Measurements from ENCODE around the gene SDCBP2.

- TF ChIP-seq USF2 (IDR thresholded peaks at IDR 0.05; ENCODE audit: low read length) (no peak), CTCF (IDR thresholded peaks at IDR 0.05; ENCODE audit: control extremely low read depth in 1 of 3, insufficient read depth in 1 of 3, low read depth in 1 of 3, low read length in 3 of 3) (no peak), POLR2A (IDR thresholded peaks at IDR 0.05; ENCODE audit: control extremely low read depth in 1 of 2, low read depth in 2 of 2, low read length in 2 of 2) (no peak), ZNF274 (IDR thresholded peaks at IDR 0.05; ENCODE audit: borderline replicate concordance, extremely low read depth, low read length) (no peak), PHF8 (conservative IDR thresholded peaks at IDR 0.05; ENCODE audit: low read depth, low read length) (no peak), EP300 (IDR thresholded peaks at IDR 0.05; ENCODE audit: borderline replicate concordance in 1 of 2, low read depth in 2 of 2, low read length in 2 of 2) (no peak), CHD2 (IDR thresholded peaks at IDR 0.05; ENCODE audit: low read length) (no peak), CREB1 (IDR thresholded peaks at IDR 0.05) (no peak), EZH2 (IDR thresholded peaks at IDR 0.05; ENCODE audit: low read depth, low read length, severe bottlenecking) (no peak), RFX5 (IDR thresholded peaks at IDR 0.05; ENCODE audit: borderline replicate concordance, low read depth, low read length) (no peak), POLR2AphosphoS5 (IDR thresholded peaks at IDR 0.05; ENCODE audit: low read depth, low read length) (no peak)
These were observed 41.0 kb upstream of the SDCBP2 start for GRCh38 chr20:1369970-1370369.

All from H1 (cell line).